Bone marrow (tissue), 2 donors: ENCODE measurements around the gene FOXN3.

Experiments
- DNase-seq, 2 donors: peaks; one replicate each; lab custom pipeline; 2025; lab: John Stamatoyannopoulos, UW

FOXN3 gene

DNA sequence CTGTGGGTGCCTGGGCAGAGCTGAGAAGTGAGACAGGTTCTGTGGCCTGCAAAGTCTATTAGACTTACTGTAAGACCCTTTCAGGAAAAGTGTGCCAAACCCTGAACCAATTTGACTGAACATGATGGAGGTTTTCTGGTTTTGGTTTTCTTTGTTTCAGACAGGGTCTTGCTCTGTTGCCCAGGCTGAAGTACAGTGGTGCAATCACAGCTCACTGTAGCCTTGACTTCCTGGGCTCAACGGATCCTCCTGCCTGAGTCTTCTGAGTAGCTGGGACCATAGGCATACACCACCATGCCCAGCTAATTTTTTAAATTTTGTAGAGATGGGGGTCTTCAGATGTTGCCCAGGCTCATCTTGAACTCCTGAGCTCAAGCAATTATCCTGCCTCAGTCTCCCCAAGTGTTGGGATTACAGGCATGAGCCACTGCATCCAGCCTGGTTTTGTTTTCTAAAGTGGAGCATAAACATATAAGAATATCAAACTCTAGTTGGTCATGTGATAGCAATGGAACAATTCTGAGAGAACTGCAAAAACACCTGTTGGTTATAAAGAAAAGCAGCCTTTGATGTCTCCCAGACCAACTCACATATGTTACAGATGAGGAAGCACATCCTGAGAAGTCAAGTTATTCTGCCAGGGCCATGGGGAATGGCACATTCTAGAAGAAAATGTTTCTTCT is 166.9 kb downstream of the FOXN3 start:
- DNase-seq, result no peak

DNA sequence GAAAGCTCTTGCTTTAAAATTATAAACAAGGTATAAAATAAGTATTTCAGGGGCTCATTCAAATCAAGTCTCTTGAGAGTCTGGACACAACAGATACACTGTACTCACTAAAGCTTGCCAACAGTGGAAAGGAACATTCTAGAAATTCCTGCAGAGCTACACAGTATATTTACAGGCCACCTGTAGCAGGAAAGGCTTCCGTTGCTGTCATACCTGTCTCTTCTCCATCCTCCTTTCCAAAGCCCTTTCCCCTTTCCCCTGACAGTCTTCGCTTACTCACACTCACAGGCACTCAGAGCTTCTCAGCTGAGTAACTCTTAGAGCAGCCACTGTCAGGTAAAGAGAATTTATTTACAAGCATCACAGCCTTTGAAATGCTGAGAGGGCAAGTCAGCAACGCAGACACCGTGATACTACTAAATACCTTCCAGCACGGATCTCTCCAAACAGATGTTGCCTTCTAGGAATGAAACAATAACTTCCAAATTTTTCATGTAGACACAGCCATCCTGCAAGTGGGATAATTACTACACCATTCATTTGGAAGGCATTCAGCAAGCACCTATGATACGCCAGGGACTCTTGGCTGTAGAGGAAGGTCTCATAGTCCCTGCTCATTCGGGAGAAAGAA is 167.9 kb downstream of the FOXN3 start:
- DNase-seq, result no peak

DNA sequence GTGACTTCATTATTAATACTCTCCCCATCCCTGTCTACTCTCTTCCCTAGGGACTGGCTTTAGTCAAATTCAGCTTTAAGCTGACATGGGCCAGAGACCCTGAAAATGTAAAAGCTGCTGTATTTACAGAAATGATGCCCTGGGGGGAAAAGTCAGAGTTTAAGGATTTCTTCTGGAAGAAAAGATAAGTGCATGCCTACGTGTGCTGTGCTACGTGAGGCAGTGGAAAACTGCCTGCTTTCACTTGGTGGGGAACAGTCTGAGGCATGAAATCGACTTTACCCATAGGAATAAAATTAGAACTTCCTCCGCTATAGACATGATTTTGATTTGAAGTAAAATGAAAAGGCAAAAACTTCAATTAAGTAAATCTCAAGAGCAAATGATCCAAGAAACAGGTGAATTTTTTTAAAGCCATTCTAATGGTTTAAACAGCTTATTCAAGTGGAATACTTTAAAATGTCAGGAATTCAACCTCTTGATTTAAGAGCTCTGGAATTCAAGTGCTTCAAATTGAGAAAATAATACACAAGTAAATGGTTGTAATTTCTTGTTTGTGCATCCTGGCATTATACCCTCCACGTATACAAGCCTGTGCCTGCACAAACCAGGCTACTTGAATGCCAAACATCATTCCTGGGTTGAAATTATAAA is 168.5 kb downstream of the FOXN3 start:
- no peak for DNase-seq

DNA sequence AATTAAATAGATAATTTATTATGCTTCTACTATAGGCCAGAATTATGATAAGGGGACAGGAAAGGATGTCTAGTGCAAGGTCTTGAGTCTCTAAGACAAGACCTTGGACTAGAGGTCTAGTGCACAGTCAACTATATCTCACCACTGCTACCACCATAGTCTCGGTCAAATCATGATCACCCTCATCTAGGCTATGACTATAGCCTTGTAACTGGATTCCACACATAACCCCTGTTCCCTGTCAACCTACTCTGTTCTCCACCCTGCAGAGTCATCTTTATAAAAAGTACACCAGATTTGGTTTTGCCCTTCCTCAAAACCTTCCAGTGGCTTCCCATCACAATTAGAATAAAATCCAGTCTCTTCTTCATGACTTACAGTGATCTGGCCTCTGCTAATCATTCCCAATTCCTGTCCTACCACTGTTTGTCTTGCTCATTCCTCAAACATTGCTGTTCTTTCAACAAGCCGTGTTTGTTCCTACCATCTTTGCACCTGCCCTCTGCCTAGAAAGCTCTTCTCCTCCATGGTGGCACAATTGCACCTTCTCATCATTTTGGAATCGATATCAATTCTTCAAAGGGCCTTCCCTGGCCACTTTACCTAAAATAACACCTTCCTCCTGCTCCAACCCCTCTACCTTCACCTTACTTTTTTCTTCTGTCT is 169.4 kb downstream of the FOXN3 start:
- no peak for DNase-seq

DNA sequence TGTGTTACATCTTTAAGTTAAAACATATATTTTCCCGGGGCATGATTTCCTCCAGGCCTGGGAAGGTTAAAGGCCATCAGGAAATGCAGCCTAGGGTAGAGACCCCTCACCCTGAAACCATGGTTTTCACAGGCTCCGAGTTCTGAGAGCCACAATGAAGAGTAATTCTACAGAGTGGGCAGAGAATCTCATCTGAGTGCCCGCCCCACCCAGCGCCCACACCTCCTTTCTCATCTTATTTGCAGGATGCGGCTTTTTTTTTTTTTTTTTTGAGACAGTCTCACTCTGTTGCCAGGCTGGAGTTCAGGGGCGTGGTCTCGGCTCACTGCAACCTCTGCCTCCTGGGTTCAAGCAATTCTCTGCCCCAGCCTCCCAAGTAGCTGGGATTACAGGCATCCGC is 170.7 kb downstream of the FOXN3 start:
- no peak for DNase-seq

DNA sequence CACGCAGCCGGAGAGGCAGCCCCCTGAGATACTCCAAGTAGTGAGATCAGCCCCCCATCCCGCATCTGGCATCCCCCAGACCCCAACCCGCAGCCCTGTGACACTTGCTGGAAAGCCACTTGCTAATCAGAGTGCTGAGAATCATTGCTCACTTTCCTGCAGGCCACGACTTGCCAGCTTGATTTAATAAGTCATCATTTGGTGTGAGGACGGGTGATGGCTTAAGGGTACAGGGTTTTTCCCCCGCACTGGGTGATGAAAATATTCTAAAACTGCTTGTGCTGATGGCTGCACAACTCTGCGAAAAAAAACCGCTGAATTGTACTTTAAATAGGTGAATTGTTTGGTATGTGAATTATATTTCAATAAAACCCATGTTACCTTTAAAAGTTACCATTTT is 171.2 kb downstream of the FOXN3 start:
- DNase-seq, result no peak

DNA sequence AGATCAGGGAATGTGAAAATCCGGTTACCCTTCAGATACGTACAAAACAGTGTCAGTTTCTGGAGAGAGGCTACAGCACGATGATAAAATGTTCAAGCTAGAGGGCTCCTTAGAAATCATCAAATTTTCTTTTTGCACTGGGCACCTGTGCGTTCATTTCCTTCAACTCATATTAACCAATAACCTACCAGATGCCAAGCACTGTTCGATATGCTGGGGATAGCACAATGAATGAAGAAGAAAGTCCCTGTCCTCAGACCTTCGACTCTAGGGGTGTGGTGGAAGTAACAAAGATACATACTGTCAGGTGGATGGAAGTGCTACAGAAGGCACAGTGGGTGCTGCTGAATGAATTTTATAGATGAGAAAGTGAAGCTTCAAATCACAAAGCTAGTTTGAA is 172.3 kb downstream of the FOXN3 start:
- DNase-seq, result no peak

DNA sequence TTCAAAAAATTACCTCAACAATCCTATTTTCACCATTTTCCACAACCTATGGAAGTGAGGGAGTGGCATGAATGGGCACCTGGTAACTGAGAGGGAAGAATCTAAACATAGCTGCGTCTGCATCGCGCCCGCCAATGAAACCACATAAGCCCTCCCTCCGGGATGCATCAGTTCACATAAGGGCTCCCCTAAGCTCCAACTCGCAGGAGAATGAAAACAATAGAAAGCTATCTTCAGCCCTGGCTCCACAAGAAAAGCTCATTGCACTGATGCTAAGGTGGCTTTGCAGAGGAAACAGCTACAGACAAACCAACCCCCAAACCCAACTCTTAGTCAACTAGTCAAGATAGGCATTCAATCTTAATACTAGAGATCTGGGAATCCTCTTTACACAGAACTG is 173.3 kb downstream of the FOXN3 start:
- no peak for DNase-seq

DNA sequence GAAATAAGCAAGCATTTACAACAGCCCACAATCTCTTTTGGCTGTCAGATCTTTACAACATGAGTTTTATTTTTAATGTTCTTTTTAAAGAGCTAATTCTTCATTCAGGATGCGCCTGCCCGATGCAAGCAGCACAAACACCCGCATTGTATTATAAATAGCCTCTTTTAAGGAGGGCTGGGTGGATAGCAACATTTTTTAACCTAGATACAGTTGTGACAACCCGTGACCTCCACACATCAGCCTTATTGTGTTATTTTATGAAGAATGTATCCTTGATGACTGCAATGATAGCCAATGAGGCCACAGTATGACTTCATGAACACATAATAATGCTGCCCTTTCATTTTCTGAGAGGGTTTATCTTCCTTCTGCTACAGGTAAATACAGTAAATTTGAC is 173.7 kb downstream of the FOXN3 start:
- no peak for DNase-seq

DNA sequence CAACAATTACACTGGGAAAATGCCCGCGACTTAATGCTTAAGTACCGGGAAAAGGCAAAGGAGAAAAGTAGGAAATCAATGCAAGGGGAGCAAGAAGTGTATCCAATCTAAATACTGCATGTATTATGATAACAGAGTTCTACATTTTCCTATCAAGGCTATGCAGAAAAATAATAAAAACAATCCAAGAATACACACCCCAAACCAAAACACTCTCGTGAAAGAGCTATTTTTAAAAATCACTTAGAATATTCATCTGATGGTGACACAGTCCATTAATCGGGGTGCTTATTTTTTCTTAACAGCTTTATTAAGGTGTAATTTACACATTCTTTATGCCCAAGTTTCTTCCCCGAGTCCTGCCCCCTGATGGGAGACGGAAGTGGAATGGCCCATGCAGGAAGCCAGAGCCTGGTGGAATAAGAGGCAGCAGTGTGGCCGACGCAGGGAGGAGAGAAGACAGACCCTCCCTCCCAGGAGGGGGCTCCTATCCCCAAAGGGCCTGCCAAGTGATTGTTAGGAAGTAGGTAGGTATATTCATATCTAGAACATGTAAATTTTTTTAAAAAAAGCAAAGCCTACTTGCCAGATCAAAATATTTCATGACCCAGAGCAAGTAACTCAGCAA is 174.3 kb downstream of the FOXN3 start:
- DNase-seq, result no peak

DNA sequence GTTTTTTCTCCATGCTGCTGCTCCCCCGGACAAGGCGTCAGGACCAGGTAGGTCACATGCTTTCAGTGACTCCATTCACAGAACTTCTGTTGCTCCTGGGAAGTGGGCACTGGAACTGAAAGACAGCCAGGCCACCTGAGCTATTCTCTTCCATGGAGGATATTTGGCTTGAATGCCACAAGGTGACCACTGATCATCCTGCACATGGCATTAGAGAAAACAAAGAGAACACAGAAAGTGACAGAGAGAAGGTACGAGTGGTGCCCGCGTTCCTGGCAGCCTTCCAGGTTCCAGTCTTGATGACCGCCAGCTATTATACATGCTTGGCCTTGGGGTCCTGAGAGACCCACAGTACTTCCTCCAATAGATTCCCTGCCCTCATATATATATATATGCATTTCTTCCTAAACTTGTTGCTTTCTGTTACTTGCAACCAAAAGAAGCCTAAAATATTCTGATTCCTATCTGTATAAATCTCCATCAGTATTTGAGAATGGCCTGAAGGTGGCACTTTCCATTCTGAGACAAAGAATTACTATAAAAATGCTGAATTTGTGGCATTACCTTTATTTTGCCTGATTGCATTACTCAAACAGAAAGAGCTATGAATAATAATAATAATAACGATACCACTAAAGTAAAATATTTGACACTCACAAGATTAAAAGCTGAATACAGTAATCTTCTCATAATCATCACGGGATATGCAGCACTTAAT is 174.9 kb downstream of the FOXN3 start:
- no peak for DNase-seq

DNA sequence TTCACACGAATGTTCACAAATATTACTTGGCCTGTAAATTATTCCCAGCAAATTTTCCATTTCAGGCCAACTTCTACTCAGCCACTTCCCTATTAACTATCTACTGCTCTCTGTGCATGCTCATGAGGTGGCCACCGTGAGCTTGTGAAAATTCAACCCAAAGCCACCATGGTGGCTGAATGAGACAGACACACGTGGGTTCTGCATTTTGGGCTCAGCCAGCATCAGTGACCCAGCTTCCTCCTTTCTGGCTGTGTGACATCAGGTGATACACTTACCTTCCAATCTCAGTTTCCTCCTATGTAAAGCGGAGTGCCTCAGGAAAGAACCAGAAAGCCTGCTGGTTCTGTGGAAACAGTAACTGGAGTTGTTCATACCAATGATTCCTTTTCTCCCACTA is 175.8 kb downstream of the FOXN3 start:
- DNase-seq, result peak in 1 of 2 donors; percentile 6

DNA sequence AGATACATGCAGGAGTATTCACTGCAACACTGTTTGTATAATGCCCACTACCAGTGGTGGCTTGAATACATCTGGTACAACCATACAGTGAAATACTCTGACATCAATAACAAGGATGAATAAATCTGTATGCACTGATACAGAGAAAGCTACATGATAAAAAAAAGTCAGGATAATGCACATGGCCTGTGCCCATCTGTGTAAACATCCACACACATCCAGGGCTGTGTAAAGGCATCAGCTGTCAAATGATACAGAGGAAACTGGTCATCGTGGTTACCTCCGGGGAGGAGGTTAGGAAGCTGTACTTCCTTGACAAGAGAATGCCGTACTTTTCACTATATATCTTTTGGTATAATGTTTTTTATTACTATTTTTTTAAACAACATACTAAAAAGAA is 176.6 kb downstream of the FOXN3 start:
- peak in 1 of 2 donors; percentile 53 for DNase-seq

DNA sequence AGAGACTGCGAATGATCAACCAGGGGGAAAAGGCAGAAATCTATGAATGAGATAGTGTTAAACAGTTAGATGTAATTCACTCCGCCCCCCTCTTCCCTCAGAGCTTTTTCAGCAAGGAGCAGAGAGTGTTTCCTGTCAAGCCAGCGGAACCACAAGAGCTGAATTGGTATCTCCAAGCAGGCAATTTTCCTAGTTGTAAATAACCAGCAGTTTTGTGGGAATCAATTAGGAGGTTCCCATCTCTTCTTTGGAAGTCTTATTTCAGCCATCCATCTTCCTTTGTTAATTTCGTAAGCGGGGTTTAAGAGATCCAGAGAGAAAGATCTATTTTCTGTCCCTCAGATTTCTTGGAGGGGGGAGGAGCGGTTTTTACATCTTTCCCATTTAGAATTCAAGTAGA is 178.0 kb downstream of the FOXN3 start:
- DNase-seq, result no peak

DNA sequence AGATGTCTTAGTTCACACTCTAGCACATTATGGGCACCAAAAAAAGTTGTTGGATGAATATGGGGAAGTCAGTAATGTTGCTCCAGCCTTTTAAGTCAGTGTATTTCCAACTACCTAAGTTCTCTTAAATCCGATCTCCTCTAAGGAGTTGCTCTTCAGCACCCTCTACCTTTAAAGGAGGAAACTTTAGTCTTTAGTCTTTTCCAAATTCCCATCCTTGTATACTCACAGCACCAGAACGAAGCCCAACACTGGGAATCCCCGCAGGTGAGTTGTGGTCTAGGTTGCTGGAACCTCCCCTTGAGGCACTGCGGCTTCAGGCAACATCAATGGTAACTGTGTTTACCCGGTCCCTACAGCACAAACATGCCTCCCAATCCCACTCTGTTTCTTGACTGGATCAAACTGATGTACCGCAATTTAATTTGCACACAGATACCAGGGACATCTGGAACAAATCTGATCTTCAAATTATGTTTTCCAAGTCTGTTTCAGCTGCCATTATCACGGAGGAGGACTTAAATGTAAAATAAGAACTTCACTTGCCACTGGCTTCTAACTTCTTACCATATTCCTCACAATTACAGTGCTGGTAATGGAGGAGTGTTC is 179.0 kb downstream of the FOXN3 start:
- DNase-seq, result no peak

DNA sequence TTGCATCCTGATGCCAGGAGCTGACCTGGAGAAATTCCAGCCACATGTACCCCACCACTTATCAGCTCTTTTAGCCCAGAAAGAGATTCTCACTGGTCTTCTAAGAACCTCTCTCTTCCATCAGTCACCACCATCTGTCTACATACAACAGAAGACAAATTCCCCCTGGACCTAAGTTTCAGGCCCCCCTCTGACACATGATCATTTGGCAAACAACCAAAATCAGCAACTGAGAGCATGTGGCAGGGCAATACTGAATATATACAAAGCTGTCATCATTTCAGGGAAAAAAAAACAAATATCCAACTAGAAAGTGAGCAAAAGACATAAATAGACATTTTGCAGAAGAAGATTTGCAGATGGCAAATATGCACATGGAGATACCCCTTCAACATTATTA is 180.2 kb downstream of the FOXN3 start:
- DNase-seq, result no peak

DNA sequence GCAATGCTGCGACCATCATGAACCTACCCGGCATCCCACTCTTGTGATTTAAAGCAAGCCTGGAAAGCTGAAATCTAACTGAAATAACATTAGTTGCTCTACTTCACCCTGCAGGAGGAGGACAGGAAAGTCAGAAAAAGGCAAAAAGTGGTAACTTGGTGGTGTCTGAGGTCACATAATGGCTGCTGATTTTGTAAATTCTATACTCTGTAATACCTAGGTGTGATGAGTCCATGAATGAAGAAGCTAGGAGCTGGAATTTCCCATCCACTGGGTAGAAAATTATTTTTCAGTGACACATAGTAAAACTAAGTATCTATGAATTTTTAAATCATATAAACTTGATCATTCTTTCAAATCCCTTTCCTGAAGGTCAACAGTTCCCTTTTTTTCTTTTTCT is 183.8 kb downstream of the FOXN3 start:
- no peak for DNase-seq

DNA sequence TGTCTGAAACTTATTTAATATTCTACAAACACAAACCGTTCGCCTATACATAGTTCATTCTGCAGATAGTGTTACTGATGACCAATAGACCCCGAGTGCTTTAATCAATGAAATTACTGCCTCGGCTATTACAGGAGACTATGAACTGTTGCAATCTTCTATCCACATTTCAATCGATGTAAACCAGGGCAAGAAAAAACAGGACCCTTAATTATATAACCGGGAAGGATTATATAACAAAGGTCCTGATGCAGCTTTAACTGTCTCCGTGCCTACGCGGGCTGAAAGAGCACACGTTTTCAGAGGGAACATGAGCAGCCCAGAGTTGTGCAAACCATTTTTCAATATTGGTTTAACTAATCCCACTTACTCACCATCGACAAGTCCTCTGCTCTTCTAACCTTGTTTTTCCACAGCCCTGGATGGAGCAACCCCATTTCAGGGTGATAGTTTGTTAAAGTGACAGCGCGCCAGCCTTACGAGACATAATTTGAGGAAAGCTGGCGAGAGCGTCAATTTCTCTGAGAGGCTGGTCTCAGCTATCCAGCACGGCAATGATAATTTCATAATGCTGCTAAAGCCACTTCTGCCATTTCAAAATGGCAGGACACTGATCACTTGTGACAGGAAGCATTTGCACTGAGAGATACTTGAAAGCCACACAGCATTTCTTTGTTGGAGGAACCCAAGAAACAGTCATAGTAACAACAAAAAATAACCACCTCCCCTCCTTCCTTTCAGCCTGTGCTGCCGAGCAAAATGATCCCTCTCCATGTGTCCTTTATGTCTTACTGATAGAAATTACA is 184.6 kb downstream of the FOXN3 start:
- DNase-seq, result no peak

DNA sequence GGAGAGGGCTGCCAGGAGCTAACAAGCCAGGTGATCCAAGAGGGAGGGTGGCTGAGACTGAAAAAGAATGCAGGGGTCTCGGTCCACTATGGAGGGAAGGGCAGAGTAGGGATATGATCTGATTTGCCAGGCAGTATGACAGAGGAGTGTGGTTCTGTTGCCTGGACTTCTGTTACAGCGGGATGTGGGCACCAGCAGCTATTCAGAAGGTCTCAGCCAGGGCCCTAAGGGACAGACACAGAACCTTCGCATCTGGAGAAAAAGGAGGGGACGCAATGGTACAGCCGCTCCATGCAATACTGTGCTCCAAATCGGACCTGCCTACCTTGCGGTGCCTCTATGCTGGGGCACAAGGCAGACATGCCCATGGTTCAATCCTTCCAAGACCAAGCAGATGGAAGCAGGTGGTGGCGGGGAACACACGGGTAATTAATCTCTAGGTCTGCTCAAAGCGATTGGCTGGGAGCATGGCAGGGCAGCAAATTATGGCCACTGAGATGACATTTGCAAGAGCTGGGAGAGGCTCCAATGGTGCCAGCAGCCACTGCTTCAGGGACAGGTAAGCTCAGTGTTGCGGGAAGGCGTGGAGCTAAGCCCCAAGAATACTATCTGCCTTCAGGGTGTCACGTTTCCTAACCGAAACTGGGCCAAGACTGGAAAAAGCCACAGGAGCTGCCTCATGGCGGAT is 185.5 kb downstream of the FOXN3 start:
- DNase-seq, result no peak
